ENCODE measurements around the gene ATG4D.
"Not testable (repeated sequence)": the region's sequence is repeated elsewhere in the genome, so short reads cannot be mapped to it uniquely, and the experiment has no call there.

ATG4D gene

DNA sequence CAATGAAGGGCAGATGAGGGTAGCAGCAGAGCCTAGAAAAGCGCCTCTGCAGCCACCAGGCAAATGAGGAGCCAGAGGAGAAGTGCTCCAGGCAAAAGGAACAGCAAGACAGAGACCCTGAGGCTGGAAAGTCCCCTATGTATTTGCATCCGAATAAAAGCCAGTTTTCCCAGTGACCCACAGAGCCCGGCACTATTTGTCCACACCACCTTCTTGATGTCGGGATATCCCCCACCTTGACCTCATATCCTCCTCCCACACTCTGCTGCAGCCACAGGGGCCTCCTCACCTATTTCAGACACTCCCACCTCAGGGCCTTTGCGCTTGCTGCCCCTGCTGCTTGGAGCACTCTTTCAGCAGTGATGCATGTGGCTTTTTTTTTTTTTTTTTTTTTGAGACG is 6.6 kb downstream of the ATG4D start:
- Histone ChIP-seq H3K36me3 (peaks cover 92% of the 10 kb centered on the region), H3K27ac (0 out of 2 replicates have a peak overlapping the region, but pooled peaks have one; percentile 2), H3K9me3 (no peaks in the 10 kb centered on the region), H3K4me3 (no peak overlapping the region), H3K27me3 (no peaks in the 10 kb centered on the region), H4K20me1 (peaks cover 28% of the 10 kb centered on the region; the same call in 1 of the 2 replicates), H3K4me2 (no peak overlapping the region), H3K9ac (no peak overlapping the region), H3K4me1 (peaks cover 58% of the 10 kb centered on the region)
- TF ChIP-seq Cebpa-rat (IDR thresholded peaks at IDR 0.05), result no peak

DNA sequence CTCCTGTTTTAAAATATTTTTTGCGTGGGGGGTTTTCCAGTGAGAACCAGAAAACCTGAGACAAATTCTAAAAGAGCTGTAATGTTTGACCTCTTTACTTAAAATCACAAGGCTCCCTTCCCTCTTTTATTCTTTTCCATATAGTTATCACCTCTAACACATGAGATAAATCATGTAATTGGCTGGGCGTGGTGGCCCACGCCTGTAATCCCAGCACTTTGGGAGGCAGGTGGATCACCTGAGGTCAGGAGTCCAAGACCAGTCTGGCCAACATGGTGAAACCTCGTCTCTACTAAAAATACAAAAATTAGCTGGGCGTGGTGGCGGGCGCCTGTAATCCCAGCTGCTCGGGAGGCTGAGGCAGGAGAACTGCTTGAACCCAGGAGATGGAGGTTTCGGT is 7.3 kb downstream of the ATG4D start:
- peaks cover 92% of the 10 kb centered on the region for H3K36me3 ChIP-seq
- H3K4me3 ChIP-seq, H3K27me3 ChIP-seq, H3K4me2 ChIP-seq, H3K9me3 ChIP-seq, H3K9ac ChIP-seq: not testable (repeated sequence)
- H3K4me1 ChIP-seq, result peaks cover 58% of the 10 kb centered on the region
- peaks cover 21% of the 10 kb centered on the region; the same call in 1 of the 2 replicates for H4K20me1 ChIP-seq
- H3K27ac ChIP-seq, result peak overlapping the region; percentile 38; the same call in 1 of the 2 replicates

DNA sequence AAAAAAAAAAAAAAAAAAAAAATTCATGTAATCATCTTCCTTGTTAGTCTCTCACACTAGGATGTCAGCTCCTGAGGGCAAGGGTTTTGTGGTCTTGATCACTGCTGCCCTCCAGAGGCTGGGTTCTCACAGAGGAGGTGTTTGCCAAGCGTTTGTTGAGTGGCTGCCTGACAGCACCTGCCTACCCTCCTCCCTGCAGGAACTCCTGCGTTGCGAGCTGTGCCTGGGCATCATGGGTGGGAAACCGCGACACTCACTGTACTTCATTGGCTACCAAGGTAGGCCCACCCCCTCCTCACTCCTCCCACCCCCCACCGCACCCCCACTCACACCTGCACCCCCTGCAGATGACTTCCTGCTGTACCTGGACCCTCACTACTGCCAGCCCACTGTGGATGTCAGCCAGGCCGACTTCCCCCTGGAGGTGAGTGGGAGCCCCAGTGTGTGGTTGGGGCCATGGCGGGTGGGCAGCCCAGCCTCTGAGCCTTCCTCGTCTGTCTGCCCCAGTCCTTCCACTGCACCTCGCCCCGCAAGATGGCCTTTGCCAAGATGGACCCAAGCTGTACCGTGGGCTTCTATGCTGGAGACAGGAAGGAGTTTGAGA is 8.1 kb downstream of the ATG4D start:
- no peak for TF ChIP-seq Cebpa-rat (IDR thresholded peaks at IDR 0.05)
- peak overlapping the region; percentile 86 for H3K4me2 ChIP-seq
- peaks cover 14% of the 10 kb centered on the region; the same call in 1 of the 2 replicates for H4K20me1 ChIP-seq

DNA sequence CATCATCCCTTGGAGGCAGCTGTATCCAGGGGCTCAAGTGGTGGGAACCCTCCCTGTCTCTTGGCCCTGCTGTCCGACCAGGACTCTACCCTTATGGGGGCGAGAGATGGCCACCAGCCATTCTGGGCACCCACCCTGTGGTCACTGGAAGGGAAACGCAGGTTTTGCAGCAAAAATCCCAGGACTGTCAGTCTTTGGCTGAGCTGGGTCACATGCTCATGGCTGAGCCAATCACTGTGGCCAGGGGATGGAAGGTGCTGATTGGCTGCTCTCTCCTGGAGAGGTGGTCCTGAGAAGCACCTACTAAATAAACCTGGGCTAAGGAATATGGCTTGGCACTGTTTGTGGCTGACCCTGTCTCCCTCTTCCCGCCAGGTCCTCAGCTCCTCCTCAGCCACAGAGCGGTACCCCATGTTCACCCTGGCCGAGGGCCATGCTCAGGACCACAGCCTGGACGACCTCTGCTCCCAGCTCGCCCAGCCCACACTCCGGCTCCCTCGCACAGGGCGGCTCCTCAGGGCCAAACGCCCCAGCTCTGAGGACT is 8.9 kb downstream of the ATG4D start:
- peak overlapping the region; percentile 85 for H3K9ac ChIP-seq
- peak overlapping the region; percentile 86 for H3K4me2 ChIP-seq
- H3K27me3 ChIP-seq, result no peaks in the 10 kb centered on the region
- TF ChIP-seq Cebpa-rat (IDR thresholded peaks at IDR 0.05), result no peak
- H3K9me3 ChIP-seq, result no peaks in the 10 kb centered on the region
- H3K36me3 ChIP-seq, result peaks cover 92% of the 10 kb centered on the region
- 0 out of 2 replicates have a peak, but pooled peaks cover 9% of the 10 kb centered on the region for H4K20me1 ChIP-seq
- H3K4me3 ChIP-seq, result peak overlapping the region; percentile 16
- H3K4me1 ChIP-seq, result peaks cover 73% of the 10 kb centered on the region
- H3K27ac ChIP-seq, result peak overlapping the region; percentile 99

More for the DNA sequence above, 8.1 kb downstream of the ATG4D start:
- H3K27me3 ChIP-seq, result no peaks in the 10 kb centered on the region
- H3K4me3 ChIP-seq, result peak overlapping the region; percentile 16; the same call in 1 of the 2 replicates
- H3K4me1 ChIP-seq, result peaks cover 65% of the 10 kb centered on the region
- H3K9me3 ChIP-seq, result no peaks in the 10 kb centered on the region
- H3K27ac ChIP-seq, result peak overlapping the region; percentile 99
- peaks cover 92% of the 10 kb centered on the region for H3K36me3 ChIP-seq
- peak overlapping the region; percentile 85; the same call in 1 of the 2 replicates for H3K9ac ChIP-seq

DNA sequence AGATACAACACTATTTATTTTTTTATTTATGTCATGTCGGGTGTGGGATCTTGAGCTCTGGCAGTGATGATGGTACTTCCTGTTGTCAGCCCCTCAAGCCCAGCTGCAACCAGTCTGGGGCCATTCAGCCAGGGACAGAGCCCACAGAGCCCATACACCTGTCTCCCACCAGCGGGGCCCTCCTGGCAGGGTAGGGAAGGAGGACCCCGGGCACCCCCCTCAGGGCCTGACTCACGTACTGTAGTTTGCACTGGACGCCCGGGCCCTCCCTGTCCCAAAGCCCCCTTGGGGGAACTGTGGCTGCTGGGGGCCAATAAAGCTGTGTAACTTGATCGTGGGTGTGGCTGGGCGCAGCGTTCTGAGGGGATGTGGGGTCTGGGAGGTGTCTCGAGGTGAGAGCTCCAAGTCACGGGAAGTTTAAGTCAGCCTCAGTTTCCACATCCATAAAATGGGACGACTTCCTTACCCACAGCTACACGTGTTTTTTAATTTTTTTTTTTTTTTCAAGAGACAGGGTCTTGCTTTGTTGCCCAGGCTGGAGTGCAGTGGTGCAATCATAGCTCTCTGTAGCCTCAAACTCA is 9.5 kb downstream of the ATG4D start:
- peak overlapping the region; percentile 16 for H3K4me3 ChIP-seq
- no peaks in the 10 kb centered on the region for H3K27me3 ChIP-seq
- peaks cover 92% of the 10 kb centered on the region for H3K36me3 ChIP-seq
- H4K20me1 ChIP-seq, result 0 out of 2 replicates have a peak, but pooled peaks cover 8% of the 10 kb centered on the region
- no peaks in the 10 kb centered on the region for H3K9me3 ChIP-seq
- peak overlapping the region; percentile 86 for H3K4me2 ChIP-seq
- H3K4me1 ChIP-seq, result peaks cover 79% of the 10 kb centered on the region
- TF ChIP-seq Cebpa-rat (IDR thresholded peaks at IDR 0.05), result 0 out of 2 replicates have a peak, but pooled peaks have one; percentile 26
- peak overlapping the region; percentile 99 for H3K27ac ChIP-seq
- peak overlapping the region; percentile 85 for H3K9ac ChIP-seq

DNA sequence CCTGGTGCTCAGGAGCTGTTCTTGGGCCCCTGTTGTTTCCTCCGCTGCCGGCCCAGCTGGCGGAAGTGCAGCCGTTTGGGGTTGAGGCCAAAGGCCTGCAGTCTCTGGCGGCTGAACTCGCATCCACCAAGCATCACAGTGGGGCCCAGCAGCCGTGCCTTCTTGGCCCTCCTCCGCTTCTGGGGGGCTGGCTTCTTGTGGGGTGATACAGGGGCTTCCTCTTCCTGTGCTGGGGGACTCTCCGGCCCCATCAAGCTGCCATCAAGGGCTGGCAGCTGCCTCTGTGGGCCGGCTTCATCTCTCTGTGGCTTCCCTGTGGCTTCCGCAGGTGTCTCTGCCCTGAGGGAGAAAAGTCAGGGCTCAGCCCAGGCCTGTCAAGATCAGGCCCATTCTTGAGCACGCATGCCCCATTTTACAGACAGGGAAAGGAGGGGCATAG is 10.3 kb downstream of the ATG4D start:
- Histone ChIP-seq H4K20me1 (0 out of 2 replicates have a peak, but pooled peaks cover under 1% of the 10 kb centered on the region), H3K36me3 (peaks cover 92% of the 10 kb centered on the region), H3K27me3 (no peaks in the 10 kb centered on the region), H3K4me1 (peaks cover 79% of the 10 kb centered on the region), H3K9me3 (no peaks in the 10 kb centered on the region), H3K27ac (peak overlapping the region; percentile 99), H3K9ac (peak overlapping the region; percentile 85), H3K4me3 (peak overlapping the region; percentile 16), H3K4me2 (peak overlapping the region; percentile 86)
- TF ChIP-seq Cebpa-rat (IDR thresholded peaks at IDR 0.05), result no peak

DNA sequence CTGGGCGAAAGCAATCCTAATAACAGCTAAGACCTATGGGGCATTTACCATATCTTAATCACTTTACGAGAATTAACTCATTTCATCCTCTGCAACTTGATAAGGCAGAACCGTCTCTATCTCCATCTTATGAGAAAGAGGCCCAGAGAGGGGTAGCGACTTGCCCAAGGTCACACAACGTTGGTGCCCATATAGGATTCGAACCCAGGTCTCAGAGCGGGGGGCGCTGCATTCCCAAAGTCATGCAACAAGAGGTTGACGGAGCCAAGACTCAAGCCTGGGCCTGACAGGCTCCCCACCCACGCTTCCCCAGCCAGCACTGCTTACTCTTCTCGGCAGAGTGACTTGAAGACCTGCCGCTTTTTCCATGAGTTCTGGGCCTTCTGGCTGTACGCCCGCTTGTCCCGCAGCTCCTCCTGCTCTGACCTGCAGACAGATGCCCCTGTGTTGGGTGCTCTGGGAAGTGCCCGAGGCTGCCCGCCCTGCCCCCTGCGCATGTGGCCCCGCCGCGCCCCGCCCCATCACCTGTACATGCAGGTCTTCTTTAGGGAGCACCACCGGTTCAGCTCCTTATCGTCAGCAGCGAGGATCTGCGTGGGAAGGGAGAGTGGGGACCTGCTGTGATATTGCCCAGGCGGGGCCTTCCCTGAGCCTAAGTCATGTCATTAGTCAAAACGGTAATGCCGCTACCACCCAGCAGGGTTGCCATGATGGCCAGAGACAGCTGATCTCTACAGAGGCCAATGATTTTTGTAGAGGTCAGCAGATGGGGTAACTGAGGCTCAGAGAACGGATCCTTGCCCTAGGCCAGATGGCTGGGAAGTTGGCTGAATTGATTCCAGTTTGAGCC is 11.3 kb downstream of the ATG4D start:
- peaks cover 92% of the 10 kb centered on the region for H3K36me3 ChIP-seq
- peaks cover 77% of the 10 kb centered on the region for H3K4me1 ChIP-seq
- H3K9me3 ChIP-seq, result no peaks in the 10 kb centered on the region
- H4K20me1 ChIP-seq, result no peaks in the 10 kb centered on the region
- no peak for TF ChIP-seq Cebpa-rat (IDR thresholded peaks at IDR 0.05)
- peak overlapping the region; percentile 85 for H3K9ac ChIP-seq
- H3K27ac ChIP-seq, result peak overlapping the region; percentile 99
- H3K27me3 ChIP-seq, result no peaks in the 10 kb centered on the region
- H3K4me2 ChIP-seq, result peak overlapping the region; percentile 86
- H3K4me3 ChIP-seq, result peak overlapping the region; percentile 16; the same call in 1 of the 2 replicates

DNA sequence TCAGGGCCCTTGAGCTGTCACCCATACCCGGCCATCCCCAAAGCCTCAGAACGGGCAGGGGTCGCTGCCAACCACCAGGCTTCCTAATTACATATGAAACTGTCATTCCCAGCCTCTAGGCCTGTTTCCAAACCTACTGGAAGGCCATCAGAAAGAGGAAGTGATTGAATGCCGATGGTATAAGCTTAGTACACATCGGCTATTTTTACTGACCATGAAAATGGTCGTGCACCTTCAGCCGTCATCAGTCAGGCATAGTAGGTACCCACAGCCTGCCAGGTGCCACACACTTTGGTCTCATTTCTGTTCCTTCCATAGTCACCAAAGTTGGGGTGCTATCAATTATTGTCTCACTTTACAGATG is 11.9 kb downstream of the ATG4D start:
- H3K36me3 ChIP-seq, result peaks cover 92% of the 10 kb centered on the region

DNA sequence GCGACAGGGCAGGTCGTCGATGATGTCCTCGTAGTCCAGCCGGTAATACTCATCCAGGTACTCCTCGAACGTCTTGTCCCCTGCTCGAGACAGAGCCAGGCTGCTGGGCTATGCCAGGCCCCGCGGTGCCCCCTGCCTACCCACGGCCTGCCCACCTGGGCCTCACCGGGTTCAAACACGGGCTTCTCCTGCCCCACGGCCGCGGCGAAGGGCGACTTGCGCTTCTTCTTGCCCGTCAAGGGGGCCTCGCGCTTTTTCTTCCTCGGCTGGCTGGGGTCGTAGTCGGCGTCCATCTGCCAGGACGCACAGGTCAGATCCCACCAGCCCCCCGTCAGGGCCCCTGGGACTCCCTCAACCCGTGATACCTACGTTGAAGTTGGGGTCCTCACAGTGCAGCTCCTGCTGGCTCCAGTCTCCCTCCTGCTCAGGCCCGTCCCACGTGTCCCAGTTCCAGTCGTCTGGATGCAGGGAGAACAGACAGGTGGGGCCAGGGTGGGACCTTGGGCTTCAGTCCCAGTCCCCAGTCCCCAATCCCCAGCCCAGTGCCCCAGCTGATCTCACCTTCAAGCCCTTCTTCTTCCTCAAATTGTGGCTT is 14.0 kb downstream of the ATG4D start:
- 0 out of 2 replicates have a peak overlapping the region, but pooled peaks have one; percentile 9 for H3K4me2 ChIP-seq

More for the DNA sequence above, 11.9 kb downstream of the ATG4D start:
- Histone ChIP-seq H3K27ac (peak overlapping the region; percentile 99), H3K9me3 (no peaks in the 10 kb centered on the region), H4K20me1 (no peaks in the 10 kb centered on the region), H3K4me2 (peak overlapping the region; percentile 86), H3K9ac (peak overlapping the region; percentile 85; the same call in 1 of the 2 replicates), H3K4me1 (peaks cover 74% of the 10 kb centered on the region), H3K4me3 (0 out of 2 replicates have a peak overlapping the region, but pooled peaks have one; percentile 16), H3K27me3 (no peaks in the 10 kb centered on the region)
- no peak for TF ChIP-seq Cebpa-rat (IDR thresholded peaks at IDR 0.05)

More for the DNA sequence above, 14.0 kb downstream of the ATG4D start:
- H3K4me3 ChIP-seq, result no peak overlapping the region
- H4K20me1 ChIP-seq, result 0 out of 2 replicates have a peak, but pooled peaks cover 2% of the 10 kb centered on the region
- H3K27ac ChIP-seq, result peak overlapping the region; percentile 65
- peaks cover 92% of the 10 kb centered on the region for H3K36me3 ChIP-seq
- peak overlapping the region; percentile 41; the same call in 1 of the 2 replicates for H3K9ac ChIP-seq
- no peaks in the 10 kb centered on the region for H3K27me3 ChIP-seq
- no peaks in the 10 kb centered on the region for H3K9me3 ChIP-seq
- no peak for TF ChIP-seq Cebpa-rat (IDR thresholded peaks at IDR 0.05)
- H3K4me1 ChIP-seq, result peaks cover 67% of the 10 kb centered on the region

All from BLaER1 (cell line).